ENCODE measurements around the gene ANKRD29. TPM values are rescaled to one million over a fixed set of nuclear protein-coding genes. Genes with fewer than 3 reads are reported as not detected.

The ANKRD29 gene
- total RNA-seq, 1 donor from 2014 or later = 0.46 TPM

DNA sequence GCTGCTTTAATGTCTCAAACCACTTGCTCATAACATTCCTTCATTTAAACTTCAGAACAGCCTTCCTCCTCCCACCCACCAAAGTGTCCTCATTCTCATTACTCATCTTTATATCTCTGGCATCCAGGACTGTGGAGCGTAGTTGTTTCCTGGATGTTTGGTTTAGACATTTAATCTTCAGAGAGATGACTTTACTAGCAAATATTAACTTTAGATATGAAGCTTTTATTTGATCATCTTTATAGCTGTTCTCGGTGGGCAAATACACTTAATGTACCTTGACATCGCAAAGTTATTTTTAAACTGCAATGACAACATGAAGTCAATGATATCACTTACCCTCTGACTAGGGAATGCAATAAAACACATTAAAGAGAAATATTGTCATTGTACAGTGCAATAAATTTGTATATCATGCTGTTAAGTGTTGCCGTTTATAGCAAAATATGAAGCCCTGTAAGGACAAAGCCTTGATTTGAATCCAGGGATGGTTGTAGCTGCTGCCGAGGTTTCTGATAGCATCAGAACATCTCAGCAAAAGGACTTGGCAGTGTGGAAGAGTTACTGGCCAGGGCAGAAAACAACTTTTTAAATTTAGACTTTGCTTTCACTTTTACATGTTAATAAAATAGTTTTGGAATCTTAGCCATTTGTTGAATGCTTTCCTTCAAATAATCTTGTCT lies 21.9 kb upstream of the ANKRD29 start:
- no peak for DNase-seq (ENCODE audit: low read depth, low spot score)

DNA sequence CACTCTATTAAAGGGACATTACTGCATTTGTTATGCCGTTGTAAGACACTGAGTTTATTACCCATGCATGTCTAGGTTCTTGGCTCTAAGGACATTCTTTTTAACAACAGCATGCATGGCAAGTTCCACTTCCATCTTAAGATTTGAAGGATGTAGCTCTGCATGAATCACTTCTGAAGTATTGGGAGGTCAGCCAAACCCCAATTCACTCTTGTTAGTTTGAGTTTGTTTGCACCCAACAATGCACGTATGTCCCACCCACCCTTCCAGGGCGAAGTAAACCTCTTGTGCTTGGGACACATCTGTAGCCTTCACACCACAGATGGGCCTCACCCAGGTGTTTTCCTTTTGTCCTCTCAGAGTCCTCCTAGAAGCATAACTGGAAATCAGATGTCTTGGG lies 21.0 kb upstream of the ANKRD29 start:
- no peak for DNase-seq (ENCODE audit: low read depth, low spot score)

DNA sequence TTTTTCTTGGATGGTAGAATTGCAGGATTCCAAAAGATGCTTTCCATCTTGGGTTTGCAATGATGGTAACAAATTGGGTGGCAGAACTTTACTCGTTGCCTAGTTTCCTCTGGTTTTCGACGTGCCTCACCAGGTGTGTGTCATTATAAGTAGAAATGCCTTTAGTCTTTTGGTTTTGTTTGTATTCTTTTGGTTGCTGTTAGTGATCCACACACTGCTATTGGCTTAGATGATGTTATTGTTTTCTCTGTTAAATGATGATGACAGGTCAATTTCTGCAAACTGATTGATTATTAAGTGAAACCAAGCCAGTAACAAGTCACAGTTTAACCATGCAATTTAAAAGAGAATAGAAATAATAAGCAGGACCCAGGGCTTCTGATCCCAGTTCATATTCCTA lies 20.4 kb upstream of the ANKRD29 start:
- no peak for DNase-seq (ENCODE audit: low read depth, low spot score)

DNA sequence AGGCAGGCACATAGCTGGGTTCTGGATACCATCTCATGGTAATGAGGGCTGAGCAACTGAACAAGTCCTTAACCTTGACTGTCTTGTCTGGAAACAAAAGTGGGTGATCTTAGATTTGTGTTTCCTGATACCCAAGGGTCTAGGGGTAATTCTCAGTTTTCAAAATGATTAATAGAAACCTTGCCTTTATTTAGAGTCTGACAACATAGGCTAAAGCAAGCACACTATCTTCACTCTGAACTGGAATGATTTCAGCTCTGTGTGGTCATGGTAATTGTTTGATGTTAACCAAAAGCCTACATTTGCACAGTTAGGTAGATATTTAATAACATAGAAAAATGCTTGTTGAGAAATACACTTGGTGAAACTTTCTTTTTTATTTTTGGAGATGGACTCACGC lies 19.8 kb upstream of the ANKRD29 start:
- DNase-seq (ENCODE audit: low read depth, low spot score) = no peak

DNA sequence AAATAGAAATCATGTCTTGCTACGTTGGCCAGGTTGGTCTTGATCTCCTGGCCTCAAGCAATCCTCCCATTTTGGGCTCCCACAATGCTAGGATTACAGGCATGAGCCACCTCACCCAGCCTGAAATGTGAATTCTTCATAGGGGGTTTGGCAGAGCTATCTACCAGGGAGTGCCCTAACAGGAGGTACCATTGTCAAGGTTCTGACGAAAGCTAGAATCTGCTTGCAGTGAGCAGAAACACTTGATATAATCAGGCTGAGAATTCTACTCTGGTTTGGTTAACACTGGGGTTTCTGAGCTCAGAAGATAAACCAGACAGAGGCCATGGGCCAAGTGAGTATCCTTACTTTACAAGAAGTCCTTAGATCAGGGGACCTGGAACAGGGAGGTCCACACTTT lies 19.3 kb upstream of the ANKRD29 start:
- no peak for DNase-seq (ENCODE audit: low read depth, low spot score)

DNA sequence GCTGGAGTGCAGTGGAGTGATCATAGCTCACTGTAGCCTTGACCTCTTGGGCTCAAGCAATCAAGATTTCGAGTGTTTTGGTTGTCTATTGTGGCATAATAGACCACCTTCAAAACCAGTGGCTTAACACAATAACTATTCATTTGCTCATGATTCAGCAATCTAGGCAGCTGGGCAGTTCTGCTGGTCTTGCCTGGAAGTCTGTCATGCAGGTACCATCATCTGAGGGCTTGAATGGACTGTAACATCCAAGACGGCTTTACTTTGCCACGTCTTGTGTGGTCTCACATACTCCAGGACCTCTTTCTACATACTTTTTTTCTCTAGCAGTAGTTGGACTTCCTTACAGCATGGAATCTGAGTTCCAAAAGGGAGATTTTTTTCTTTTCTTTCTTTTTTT lies 13.2 kb upstream of the ANKRD29 start:
- no peak for DNase-seq (ENCODE audit: low read depth, low spot score)

DNA sequence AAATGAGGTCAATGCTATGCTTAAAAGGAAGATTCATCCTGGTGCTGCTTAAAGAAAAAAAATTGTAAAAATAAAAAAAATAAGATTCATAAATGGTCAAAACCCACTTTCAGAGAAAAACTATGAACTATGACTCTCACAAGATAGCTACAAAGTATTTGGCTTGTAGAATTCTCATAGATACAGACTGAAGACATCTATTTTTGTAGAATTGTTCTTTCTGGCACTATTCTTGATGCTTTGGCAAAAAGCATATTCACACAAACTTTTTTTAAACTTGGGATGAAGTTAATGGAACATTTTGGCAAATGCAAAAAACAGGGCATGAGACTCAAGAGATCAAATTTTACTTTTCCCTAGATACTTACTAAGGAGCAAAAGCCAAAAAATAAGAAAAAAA lies 12.5 kb upstream of the ANKRD29 start:
- DNase-seq (ENCODE audit: low read depth, low spot score) = no peak

DNA sequence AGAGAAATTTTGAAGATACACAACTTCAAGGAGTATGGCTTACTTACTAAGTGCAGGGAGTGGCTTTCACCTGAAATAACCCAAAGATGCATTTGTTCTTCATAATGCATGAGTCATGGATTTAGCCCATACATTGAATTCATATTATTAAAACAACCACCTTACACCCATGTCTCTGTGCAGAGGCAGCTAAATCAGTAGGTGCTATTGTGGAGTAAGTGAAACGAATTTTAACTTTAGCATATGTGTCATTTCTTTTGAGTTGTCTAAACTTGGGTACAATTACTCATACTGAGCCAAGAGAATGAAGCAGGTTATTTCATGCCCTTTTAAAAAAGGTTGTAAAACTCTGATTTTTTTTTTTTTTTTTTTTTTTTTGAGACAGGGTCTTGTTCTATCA lies 11.0 kb upstream of the ANKRD29 start:
- DNase-seq (ENCODE audit: low read depth, low spot score) = no peak

DNA sequence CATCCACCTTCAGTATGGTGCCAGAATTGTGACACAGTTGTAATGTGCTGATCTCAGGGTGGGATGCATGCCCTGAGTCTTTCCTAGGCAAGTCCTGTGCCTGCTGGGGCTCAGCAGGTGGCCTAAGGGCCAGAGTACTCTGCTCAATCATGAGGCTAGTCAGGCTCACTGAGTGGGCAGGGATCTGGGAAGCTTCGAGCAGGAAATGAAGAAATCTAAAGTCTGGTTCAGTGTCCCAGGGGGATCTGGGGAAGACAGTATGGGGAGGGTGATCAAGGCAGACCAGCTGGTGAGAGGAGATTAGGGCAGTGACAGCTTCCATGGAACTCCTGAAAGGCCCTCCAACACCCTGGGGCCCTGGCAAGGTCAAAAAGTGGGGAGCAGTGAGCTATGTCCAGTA lies 8.9 kb upstream of the ANKRD29 start:
- DNase-seq (ENCODE audit: low read depth, low spot score) = no peak

DNA sequence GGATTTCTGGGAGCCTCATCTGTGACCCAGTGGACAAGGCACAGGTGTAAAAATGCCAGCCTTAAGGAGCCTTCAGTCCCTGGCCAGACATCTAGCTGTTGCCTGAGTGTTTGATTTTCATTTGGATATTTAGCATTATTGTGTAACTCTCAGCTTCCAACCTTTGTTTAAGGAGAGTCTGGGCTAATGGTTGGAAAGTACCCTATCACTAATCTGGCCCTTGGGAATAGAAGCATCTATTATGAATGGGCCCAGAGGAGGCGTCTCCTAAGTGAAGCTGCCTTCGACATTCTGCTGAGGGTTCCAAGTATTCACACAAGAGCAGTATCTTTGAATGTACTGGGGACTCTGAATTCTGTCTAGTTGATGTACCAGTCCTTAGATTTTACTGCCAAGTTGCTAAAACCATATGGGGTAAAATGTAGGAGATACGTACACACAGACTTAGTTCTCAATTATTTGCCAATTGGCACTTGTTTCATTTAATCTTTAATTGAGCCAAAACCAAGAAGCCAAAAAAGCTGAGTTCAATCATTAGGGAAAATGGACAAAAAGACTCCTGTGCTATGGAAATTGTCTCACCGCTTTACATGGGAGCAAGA lies 7.2 kb upstream of the ANKRD29 start:
- no peak for DNase-seq (ENCODE audit: low read depth, low spot score)

DNA sequence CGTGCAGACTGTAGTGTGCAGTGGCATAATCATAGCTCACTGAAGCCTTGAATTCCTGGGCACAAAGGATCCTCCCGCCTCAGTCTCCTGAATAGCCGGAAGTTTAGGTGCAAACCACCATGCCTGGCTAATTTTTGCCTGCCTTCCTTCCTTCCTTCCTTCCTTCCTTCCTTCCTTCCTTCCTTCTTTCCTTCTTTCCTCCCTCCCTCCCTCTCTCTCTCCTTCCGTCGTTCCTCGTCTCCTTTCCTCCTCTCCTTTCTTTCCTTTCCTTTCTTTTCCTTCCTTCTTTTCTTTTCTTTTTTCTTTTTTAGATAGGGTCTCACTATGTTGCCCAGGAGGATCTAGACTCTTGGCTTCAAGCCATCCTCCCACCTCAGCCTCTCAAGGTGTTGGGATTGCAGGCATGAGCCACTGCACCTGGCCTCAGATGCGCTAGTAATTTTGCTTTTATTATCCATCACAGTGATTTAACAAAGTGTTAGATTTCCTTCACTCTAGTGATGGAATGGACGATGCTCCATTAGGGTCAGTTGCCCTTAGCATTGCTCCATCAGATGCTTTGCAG lies 6.6 kb upstream of the ANKRD29 start:
- DNase-seq (ENCODE audit: low read depth, low spot score) = no peak

DNA sequence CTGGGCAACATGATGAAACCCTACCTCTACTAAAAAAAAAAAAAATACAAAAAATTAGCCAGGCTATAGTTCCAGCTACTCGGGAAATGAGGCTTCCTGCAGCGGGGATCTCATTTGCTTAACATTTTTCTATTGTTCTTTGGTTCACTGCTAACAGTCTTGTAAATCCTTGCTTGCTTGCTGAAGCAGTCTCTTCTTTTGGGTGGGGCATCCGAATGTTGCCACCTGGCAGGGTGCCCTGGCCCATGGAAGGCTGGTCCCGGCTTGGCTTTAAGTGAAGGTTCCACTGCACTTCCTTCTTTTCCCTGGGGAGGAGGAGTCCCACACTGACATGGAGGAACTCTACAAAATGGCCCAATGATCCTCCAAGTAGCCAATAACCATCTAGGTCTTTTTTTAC lies 6.0 kb upstream of the ANKRD29 start:
- no peak for DNase-seq (ENCODE audit: low read depth, low spot score)

DNA sequence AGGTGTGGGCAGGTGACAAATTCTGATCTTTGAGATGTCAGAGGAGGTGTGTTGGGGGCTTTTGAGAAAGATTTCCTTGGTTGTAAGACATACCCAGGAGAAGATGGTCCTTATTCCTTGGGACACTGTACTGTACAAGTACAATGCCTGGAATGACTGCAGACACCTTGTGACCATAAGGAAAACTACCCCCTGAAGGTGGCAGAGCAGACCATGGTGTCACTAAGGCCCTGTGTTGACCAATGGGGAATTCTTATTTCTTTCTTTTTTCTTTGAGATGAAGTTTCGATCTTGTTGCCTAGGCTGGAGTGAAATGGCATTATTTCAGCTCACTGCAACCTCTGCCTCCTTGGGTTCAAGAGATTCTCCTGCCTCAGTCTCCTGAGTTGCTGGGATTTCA lies 4.4 kb upstream of the ANKRD29 start:
- no peak for DNase-seq (ENCODE audit: low read depth, low spot score)

DNA sequence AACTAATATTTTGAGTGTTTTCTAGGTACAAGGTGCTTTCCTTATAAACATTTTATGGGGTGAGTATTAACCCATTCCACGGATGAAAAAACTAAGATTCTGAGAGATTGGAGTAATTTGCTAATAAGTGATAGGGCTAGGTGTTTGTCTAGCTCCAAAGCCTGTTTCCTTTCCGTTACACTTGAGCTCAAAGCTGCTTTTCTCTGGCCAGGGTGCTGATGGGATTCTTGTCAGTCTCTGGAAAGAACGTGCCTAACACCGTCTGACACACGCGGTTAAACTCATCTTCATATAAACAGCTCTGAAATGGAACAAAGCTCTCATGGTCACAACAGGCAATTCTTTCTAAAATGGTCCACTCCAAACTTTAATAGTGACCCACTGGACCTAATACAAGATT lies 2.0 kb upstream of the ANKRD29 start:
- no peak for DNase-seq (ENCODE audit: low read depth, low spot score)

DNA sequence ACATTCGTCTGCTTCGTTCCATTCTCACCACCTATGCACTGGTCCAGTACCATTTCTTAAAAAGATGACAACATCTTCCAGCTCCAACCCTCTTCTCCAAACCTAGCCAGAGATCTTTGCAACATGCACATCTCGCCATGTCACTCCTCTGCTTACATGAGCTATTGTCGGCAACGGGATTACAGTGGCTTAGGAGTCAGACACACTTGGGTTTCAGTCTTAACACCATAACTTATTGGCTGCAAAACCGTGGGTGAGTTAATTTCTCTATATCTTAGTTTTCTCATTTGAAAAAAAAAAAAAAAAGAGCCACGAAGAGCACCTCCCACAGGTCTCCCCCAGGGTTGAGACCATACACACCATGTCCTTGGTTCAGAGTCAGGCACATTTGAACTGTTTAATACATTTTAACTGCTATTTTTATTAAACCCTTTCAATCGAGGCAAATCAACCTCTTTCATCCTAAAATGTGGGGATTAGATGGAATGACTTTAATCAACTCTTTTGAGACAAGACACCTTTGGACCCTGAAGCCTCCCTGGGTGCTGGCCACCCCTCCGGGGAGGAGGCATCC lies 889 bp downstream of the ANKRD29 start:
- no peak for DNase-seq (ENCODE audit: low read depth, low spot score)

DNA sequence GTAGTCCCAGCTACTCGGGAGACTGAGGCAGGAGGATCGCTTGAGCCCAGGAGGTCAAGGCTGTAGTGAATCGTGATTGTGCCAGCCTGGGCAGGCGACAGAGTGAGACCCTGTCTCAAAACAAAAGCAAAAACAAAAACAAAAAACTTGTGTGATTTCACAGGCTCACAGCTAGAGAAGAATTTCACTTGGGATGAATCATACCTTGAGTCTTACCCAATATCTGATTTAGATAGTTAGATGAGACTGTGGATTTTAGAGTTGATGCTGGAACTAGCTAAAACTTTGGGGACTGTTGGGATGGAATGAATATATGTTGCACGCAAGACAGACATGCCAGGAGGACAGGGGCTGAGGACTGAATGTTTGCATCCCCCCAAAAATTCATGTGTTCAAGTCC lies 4.4 kb downstream of the ANKRD29 start:
- no peak for DNase-seq (ENCODE audit: low read depth, low spot score)

DNA sequence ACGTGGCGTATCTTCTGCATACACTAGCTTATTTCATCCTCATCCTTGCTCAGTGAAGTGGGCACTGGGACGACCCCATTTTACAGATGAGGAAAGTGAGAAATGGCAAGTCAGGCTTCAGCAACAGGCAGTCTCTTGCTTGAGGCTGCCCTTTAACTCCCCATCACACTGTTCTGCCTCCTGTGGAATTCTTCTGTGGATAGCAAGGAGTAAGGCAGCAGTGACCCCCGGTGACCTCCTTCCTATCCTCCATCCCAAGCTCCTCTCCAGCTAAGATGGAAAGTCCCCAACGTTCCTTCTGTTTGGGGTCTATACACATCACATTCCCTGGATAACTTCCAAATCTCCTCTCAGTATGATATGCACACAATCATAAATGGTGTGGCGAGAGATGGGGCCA lies 10.5 kb downstream of the ANKRD29 start:
- no peak for DNase-seq (ENCODE audit: low read depth, low spot score)

DNA sequence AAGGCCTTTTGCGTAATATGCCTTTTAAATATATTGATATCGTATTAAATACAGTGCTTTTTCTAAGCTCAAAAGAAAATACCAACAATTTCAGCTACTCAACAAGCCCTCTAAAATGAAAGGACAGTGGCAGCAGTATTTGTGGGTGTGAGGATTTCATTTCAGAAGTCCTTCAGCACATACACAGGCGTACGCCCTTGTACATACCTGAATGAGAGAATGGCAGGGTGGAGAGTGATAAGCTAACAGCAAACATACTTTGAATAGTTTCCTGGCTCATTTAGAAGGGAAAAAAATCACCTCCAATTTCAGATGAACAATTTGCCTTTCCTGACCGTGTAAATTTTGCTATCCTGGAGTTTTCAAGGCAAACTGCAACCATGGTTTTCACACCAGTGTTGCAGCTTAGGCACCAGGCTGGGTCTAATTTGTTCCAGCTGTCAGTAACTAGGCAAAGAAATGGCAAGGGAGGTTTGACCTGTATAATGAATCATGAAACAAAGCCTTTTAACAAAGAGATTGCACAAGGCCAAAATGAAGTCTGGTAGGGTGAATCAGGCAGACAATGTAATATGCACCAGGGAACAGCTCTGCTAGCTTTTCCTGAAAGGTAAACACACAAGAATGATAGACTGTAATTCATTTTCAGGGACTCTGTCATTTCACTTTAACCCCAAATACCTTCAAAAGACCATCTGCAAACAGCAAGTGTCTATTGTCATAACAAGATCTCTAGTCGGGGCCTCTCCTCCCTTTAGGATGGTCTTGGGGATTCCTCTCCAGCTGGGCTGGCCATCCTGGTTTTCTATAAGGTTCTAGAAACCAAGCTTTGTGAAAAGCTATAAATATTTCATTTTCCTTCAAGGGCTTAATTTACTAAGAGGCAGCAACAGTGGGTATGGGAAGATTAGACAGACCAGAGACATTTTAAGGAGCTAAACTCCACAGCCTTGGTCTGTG lies 11.5 kb downstream of the ANKRD29 start:
- DNase-seq (ENCODE audit: low read depth, low spot score) = no peak

DNA sequence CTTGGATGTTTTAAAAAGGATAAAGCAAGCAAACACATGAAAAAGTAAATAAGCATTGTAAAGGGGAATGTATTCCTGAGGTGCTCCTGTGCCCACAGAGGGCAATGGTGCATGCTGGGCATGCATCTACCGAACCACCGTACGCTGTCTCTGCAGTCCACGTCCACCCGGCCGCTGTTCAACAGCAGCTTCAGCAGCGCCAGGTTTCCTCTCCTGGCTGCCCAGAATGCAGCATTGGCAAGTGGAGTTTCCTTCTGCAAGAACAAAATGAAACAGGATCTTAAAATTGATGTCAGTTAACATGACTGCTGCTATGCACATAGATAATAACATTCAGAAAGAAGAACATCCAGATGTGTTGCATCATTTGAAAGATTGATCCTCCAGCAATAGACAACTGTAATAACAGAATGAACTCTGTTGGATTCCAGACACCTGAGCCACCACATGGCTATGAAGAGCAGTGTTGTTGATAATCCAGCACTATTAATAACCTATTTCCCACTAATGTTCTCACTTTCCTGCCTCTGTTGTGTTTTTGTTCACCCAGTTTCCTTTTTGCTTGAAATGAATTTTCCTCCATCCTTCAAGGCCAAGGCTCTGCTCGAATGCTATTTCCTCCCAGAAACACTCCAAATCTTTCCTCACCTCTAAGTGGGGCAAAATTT lies 13.6 kb downstream of the ANKRD29 start:
- no peak for DNase-seq (ENCODE audit: low read depth, low spot score)

DNA sequence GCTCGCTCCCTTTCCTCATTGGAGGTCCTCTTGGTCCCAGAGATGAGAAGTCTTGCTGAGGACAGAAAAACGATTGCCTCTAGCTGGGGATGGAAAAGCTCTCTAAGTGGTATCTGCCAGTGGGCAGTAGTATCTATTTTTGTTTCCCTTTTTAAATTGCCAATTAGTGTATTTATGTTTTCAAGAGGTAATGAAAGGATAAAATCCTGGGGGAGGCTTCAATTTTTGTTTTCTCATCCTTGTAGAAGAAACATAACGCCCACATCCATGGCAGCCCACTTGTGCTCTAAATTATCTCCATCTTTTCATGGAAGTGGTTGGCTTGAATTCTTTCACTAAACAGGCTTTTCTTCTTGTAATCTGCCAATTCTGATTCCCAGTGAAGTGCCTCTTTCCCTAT lies 14.3 kb downstream of the ANKRD29 start:
- no peak for DNase-seq (ENCODE audit: low read depth, low spot score)

DNA sequence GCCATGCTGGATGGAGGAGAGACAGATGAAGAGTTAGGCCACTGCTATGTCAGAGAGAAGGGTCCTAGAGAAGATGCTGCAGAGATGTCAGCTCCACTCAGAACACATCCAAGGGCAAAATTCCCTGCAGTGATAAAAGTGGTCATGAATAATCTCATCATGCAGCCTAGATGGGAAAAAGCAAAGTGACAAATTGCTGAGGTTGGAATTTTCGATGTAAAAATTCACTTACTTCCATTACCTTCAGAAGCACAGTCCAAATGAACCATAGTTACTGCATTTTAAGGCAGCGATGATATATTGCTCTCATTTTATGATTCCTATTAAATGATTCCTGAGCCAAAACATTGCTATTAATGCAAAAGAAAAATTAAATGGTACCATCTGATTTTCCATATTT lies 16.4 kb downstream of the ANKRD29 start:
- DNase-seq (ENCODE audit: low read depth, low spot score) = no peak

Data from pulmonary artery endothelial cell (primary cell).